ENCODE measurements around the gene SLC7A4.
A peak's percentile ranks its signal among the peaks of the same experiment; 100 is the strongest.
"Not testable (repeated sequence)": the region's sequence is repeated elsewhere in the genome, so short reads cannot be mapped to it uniquely, and the experiment has no call there.

The SLC7A4 gene

GRCh38 chr22:21032037-21032867, at the start of gene SLC7A4:
TSS of gene SLC7A4 (minus strand) at chr22:21032561. CDS start at chr22:21031812, 749 bp downstream.
- DNase-seq = peak; percentile 12

GRCh38 chr22:21080435-21081137, 48.2 kb upstream of the SLC7A4 start:
- DNase-seq = no peak

- no peak for DNase-seq
These were observed 47.1 kb upstream of the SLC7A4 start for GRCh38 chr22:21079493-21079892.

GRCh38 chr22:21078916-21079315, 46.6 kb upstream of the SLC7A4 start:
- DNase-seq = no peak

- no peak for DNase-seq
These were observed 45.6 kb upstream of the SLC7A4 start for GRCh38 chr22:21077884-21078508.

GRCh38 chr22:21076912-21077625, 44.7 kb upstream of the SLC7A4 start:
- DNase-seq = no peak

GRCh38 chr22:21075516-21076138, 43.3 kb upstream of the SLC7A4 start:
- DNase-seq = no peak

- DNase-seq = no peak
These were observed 41.8 kb upstream of the SLC7A4 start for GRCh38 chr22:21074102-21074715.

GRCh38 chr22:21073482-21073881, 41.1 kb upstream of the SLC7A4 start:
- no peak for DNase-seq

- no peak for DNase-seq
These were observed 40.7 kb upstream of the SLC7A4 start for GRCh38 chr22:21073023-21073422.

GRCh38 chr22:21071796-21072195, 39.4 kb upstream of the SLC7A4 start:
- DNase-seq = not testable (repeated sequence)

- DNase-seq = no peak
These were observed 38.6 kb upstream of the SLC7A4 start for GRCh38 chr22:21070690-21071615.

GRCh38 chr22:21069375-21069774, 37.0 kb upstream of the SLC7A4 start:
- no peak for DNase-seq

- no peak for DNase-seq
These were observed 36.4 kb upstream of the SLC7A4 start for GRCh38 chr22:21068681-21069276.

GRCh38 chr22:21067901-21068680, 35.7 kb upstream of the SLC7A4 start:
- no peak for DNase-seq

- no peak for DNase-seq
These were observed 34.9 kb upstream of the SLC7A4 start for GRCh38 chr22:21067075-21067900.

GRCh38 chr22:21064917-21065864, 32.8 kb upstream of the SLC7A4 start:
- DNase-seq = no peak

- not testable (repeated sequence) for DNase-seq
These were observed 32.1 kb upstream of the SLC7A4 start for GRCh38 chr22:21064425-21064824.

Data from NCI-H345 (cell line).